OCI-LY7 (cell line): ENCODE measurements around the gene SPC24. TPM values are rescaled to one million over a fixed set of nuclear protein-coding genes. Genes with fewer than 3 reads are reported as not detected.
A peak's percentile ranks its signal among the peaks of the same experiment; 100 is the strongest.
"Not testable (repeated sequence)": the region's sequence is repeated elsewhere in the genome, so short reads cannot be mapped to it uniquely, and the experiment has no call there.

Source experiments
- BruUV-seq: library from RNA; stranded (reverse); fragments of 400-500 nt; replicated peaks from 2 replicates; lab custom pipeline; 2021; lab: Mats Ljungman, UMichigan
- CTCF ChIA-PET: fragments of 300-600 bp; sonication (Branson Sonifier 250); formaldehyde crosslinking; loops from one replicate; lab custom pipeline; 2022; ENCODE audit warnings: antibody characterized with exemption; ENCODE audit not compliant: unreplicated experiment; lab: Charles Lee
- POLR2A ChIA-PET: fragments of 300-600 bp; sonication (Branson Sonifier 250); formaldehyde crosslinking; loops from one replicate; lab custom pipeline; 2022; ENCODE audit warnings: antibody characterized with exemption; lab: Charles Lee
- DNase-seq: peaks from one replicate; pipeline ENCODE4 v3.0.0-alpha.2; 2015; ENCODE audit warnings: low spot score
- H2AFZ ChIP-seq: fragments of 200-600 bp; sonication (generic), shearing (Covaris generic); 2 replicates; pipeline ENCODE4 v1.6.1; 2014; ENCODE audit warnings: mild to moderate bottlenecking, antibody characterized with exemption, low read length, moderate library complexity
- H3K27ac ChIP-seq: fragments of 200-600 bp; sonication (generic); 2 replicates; pipeline ENCODE4 v1.5.1; 2014; ENCODE audit warnings: mixed run types, low read depth, mild to moderate bottlenecking, moderate library complexity, low read length, inconsistent platforms; ENCODE audit not compliant: poor library complexity, severe bottlenecking
- H3K36me3 ChIP-seq: fragments of 200-600 bp; sonication (generic); 2 replicates; pipeline ENCODE4 v1.6.1; 2014; ENCODE audit warnings: mild to moderate bottlenecking, antibody characterized with exemption, low read length, moderate library complexity, mixed read lengths; ENCODE audit not compliant: insufficient read depth
- H3K4me1 ChIP-seq: fragments of 200-600 bp; sonication (generic); 2 replicates; pipeline ENCODE4 v1.5.1; 2014; ENCODE audit warnings: mild to moderate bottlenecking, low read length; ENCODE audit not compliant: insufficient read depth, poor library complexity, severe bottlenecking
- H3K4me2 ChIP-seq: fragments of 200-600 bp; sonication (generic); 2 replicates; pipeline ENCODE4 v1.6.1; 2014; ENCODE audit warnings: mild to moderate bottlenecking, low read length
- H3K4me3 ChIP-seq: fragments of 200-600 bp; sonication (generic); 2 replicates; pipeline ENCODE4 v1.5.1; 2014; ENCODE audit warnings: mild to moderate bottlenecking, low read depth, low read length; ENCODE audit not compliant: poor library complexity, severe bottlenecking
- H3K79me2 ChIP-seq: fragments of 200-600 bp; sonication (generic); 2 replicates; pipeline ENCODE4 v1.6.1; 2016; ENCODE audit warnings: low read depth, mild to moderate bottlenecking, low read length, moderate library complexity, mixed read lengths; ENCODE audit not compliant: insufficient read depth
- H3K9me2 ChIP-seq: fragments of 200-600 bp; sonication (generic); 2 replicates; pipeline ENCODE4 v1.6.1; 2016; ENCODE audit warnings: mild to moderate bottlenecking, low read length, mixed read lengths; ENCODE audit not compliant: insufficient read depth
- H3K9me3 ChIP-seq: fragments of 200-600 bp; sonication (generic); 2 replicates; pipeline ENCODE4 v1.6.1; 2014; ENCODE audit warnings: mild to moderate bottlenecking, mixed run types, low read length, mixed read lengths
- H4K20me1 ChIP-seq: fragments of 200-600 bp; sonication (generic); 2 replicates; pipeline ENCODE4 v1.6.1; 2014; ENCODE audit warnings: mild to moderate bottlenecking, antibody characterized with exemption, low read length, moderate library complexity, mixed read lengths; ENCODE audit not compliant: insufficient read depth
- EZH2phosphoT487 ChIP-seq: fragments of 200-600 bp; sonication (generic); IDR thresholded peaks from 2 replicates; pipeline ENCODE4 v1.6.1; 2018; ENCODE audit warnings: low read depth, borderline replicate concordance, mild to moderate bottlenecking, mixed run types, antibody characterized with exemption, low read length, moderate library complexity, mixed read lengths
- intact Hi-C: fragments of 100-400 bp; cut with micrococcal nuclease; formaldehyde crosslinking; loops from one replicate; pipeline ENCODE4 v1.10.0; 2022; ENCODE audit not compliant: unreplicated experiment
- total RNA-seq, 2 experiments: library from RNA; depleted of rRNA in 1 of 2; stranded (reverse); fragments of >200 nt in 1 of 2; shearing (Covaris generic) in 1 of 2; gene quantifications; 2 replicates each; pipeline ENCODE4 v1.2.3, GENCODE V29; 2014 to 2022
- TF ChIP-seq, protein P1 (sequence below): fragments of 200-600 bp; sonication (generic); conservative IDR thresholded peaks from 2 replicates; pipeline ENCODE4 v1.5.1; 2014; ENCODE audit warnings: mild to moderate bottlenecking, antibody characterized with exemption, low read length, moderate library complexity, mixed read lengths

The SPC24 gene
- total RNA-seq, 2 experiments from 2014 or later = 133 to 184 TPM

DNA sequence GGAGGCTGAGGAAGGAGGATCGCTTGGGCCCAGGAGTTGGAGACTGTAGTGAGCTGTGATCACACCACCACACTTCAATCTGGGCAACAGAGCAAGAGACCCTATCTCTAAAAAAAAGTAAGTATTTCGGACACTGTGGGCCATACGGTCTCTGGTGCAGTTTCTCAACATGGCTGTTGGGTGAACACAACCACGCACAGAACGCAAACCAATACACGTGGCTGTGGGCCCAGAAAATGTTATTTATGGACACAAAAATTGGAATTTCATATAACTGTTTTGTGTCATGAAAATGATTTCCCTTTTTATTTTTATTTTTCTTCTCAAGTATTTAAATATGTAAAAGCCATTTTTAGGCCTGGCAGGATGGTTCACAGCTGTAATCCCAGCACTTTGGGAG lies 46.8 kb downstream of the SPC24 start:
- H3K79me2 ChIP-seq = no peaks in the 10 kb centered on the region
- TF ChIP-seq EZH2phosphoT487 = no peak
- TF ChIP-seq, protein P1, sequence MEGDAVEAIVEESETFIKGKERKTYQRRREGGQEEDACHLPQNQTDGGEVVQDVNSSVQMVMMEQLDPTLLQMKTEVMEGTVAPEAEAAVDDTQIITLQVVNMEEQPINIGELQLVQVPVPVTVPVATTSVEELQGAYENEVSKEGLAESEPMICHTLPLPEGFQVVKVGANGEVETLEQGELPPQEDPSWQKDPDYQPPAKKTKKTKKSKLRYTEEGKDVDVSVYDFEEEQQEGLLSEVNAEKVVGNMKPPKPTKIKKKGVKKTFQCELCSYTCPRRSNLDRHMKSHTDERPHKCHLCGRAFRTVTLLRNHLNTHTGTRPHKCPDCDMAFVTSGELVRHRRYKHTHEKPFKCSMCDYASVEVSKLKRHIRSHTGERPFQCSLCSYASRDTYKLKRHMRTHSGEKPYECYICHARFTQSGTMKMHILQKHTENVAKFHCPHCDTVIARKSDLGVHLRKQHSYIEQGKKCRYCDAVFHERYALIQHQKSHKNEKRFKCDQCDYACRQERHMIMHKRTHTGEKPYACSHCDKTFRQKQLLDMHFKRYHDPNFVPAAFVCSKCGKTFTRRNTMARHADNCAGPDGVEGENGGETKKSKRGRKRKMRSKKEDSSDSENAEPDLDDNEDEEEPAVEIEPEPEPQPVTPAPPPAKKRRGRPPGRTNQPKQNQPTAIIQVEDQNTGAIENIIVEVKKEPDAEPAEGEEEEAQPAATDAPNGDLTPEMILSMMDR = no peak
- H4K20me1 ChIP-seq = no peaks in the 10 kb centered on the region
- no peak for DNase-seq
- H3K9me2 ChIP-seq = no peaks in the 10 kb centered on the region
- ChIA-PET CTCF (no interaction called here), POLR2A (no interaction called here)
- no peaks in the 10 kb centered on the region for H3K4me1 ChIP-seq
- no peak overlapping the region for H3K4me2 ChIP-seq
- no peak overlapping the region for H3K4me3 ChIP-seq
- no peaks in the 10 kb centered on the region for H3K9me3 ChIP-seq
- intact Hi-C loops = no loop called here
- H2AFZ ChIP-seq = no peak overlapping the region
- no TSS peak for BruUV-seq
- H3K27ac ChIP-seq = no peak overlapping the region
- H3K36me3 ChIP-seq = peaks cover 95% of the 10 kb centered on the region

DNA sequence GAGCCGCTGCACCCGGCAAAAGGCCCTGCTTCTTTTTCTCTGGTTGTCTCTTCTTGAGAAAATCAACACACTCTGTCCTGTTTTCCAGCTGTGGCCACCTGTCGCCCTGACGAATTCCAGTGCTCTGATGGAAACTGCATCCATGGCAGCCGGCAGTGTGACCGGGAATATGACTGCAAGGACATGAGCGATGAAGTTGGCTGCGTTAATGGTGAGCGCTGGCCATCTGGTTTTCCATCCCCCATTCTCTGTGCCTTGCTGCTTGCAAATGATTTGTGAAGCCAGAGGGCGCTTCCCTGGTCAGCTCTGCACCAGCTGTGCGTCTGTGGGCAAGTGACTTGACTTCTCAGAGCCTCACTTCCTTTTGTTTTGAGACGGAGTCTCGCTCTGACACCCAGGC lies 49.1 kb downstream of the SPC24 start:
- ChIA-PET CTCF (interaction anchor here (0.5 kb wide), 1 partner anchor 359 kb away, joined by 10 read pairs; no protein-coding TSS in a partner anchor), POLR2A (no interaction called here)
- Histone ChIP-seq H4K20me1 (no peaks in the 10 kb centered on the region), H3K9me2 (no peaks in the 10 kb centered on the region), H3K36me3 (peaks cover 96% of the 10 kb centered on the region), H3K4me3 (no peak overlapping the region), H3K79me2 (no peaks in the 10 kb centered on the region), H2AFZ (no peak overlapping the region), H3K4me2 (no peak overlapping the region), H3K27ac (no peak overlapping the region), H3K4me1 (no peaks in the 10 kb centered on the region), H3K9me3 (no peaks in the 10 kb centered on the region)
- intact Hi-C loops = no loop called here
- TF ChIP-seq, protein P1 = no peak
- TF ChIP-seq EZH2phosphoT487 = no peak
- no TSS peak for BruUV-seq
- no peak for DNase-seq

DNA sequence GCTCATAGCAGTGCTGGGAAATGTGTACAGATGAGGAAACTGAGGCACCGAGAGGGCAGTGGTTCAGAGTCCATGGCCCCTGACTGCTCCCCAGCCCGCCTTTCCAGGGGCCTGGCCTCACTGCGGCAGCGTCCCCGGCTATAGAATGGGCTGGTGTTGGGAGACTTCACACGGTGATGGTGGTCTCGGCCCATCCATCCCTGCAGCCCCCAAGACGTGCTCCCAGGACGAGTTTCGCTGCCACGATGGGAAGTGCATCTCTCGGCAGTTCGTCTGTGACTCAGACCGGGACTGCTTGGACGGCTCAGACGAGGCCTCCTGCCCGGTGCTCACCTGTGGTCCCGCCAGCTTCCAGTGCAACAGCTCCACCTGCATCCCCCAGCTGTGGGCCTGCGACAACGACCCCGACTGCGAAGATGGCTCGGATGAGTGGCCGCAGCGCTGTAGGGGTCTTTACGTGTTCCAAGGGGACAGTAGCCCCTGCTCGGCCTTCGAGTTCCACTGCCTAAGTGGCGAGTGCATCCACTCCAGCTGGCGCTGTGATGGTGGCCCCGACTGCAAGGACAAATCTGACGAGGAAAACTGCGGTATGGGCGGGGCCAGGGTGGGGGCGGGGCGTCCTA lies 50.5 kb downstream of the SPC24 start:
- Histone ChIP-seq H3K79me2 (peaks cover 8% of the 10 kb centered on the region; the same call in 1 of the 2 replicates), H3K9me2 (no peaks in the 10 kb centered on the region), H3K27ac (no peak overlapping the region), H4K20me1 (no peaks in the 10 kb centered on the region), H3K4me3 (no peak overlapping the region), H3K4me1 (no peaks in the 10 kb centered on the region), H3K36me3 (peaks cover 94% of the 10 kb centered on the region), H2AFZ (no peak overlapping the region), H3K9me3 (no peaks in the 10 kb centered on the region), H3K4me2 (no peak overlapping the region)
- intact Hi-C loops = no loop called here
- CTCF ChIA-PET = no interaction called here
- TF ChIP-seq EZH2phosphoT487 = no peak
- TF ChIP-seq, protein P1 = no peak
- BruUV-seq = TSS peak; percentile 30
- POLR2A ChIA-PET = no interaction called here
- DNase-seq = no peak

DNA sequence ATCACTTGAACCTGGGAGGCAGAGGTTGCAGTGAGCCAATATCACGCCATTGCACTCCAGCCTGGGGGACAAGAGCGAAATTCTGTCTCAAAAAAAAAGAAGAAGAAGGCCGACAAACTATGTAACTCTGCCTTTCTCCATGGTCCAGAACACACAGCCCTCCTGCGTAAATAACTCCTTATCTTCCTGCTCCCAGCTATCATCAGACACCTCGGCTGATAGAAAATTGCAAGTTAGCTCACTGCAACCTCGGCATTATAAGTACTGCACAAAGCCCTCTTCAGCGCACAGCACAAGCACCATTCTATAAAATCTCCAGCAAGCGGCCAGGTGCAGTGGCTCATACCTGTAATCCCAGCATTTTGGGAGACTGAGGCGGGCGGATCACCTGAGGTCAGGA lies 51.9 kb downstream of the SPC24 start:
- H3K79me2 ChIP-seq = peaks cover 22% of the 10 kb centered on the region
- POLR2A ChIA-PET, intact Hi-C loops: not testable (repeated sequence)

More for the DNA sequence above, 51.9 kb downstream of the SPC24 start:
- CTCF ChIA-PET, H3K27ac ChIP-seq, H3K4me3 ChIP-seq, H3K9me3 ChIP-seq, H3K4me2 ChIP-seq, H2AFZ ChIP-seq, H4K20me1 ChIP-seq, H3K4me1 ChIP-seq, H3K9me2 ChIP-seq, DNase-seq: not testable (repeated sequence)
- BruUV-seq = TSS peak; percentile 26
- H3K36me3 ChIP-seq = peaks cover 94% of the 10 kb centered on the region
